Measurements from ENCODE around the gene CAPN15. TPM values are rescaled to one million over a fixed set of nuclear protein-coding genes. Genes with fewer than 3 reads are reported as not detected.

CAPN15 gene
- total RNA-seq, 4 donors from 2014 or later = 21.8 to 42.7 (median 29.2) TPM

GRCh38 chr16:566475-567372 is 39.2 kb downstream of the CAPN15 start, which contains the start of gene NHLRC4:
Gene NHLRC4, plus strand, starts transcription at chr16:567005. Its CDS starts 1,043 bp downstream, at chr16:568048.
- WGBS, 2 donors (ENCODE audit: low coverage in 1 of 2) = 30 to 40% methylated on average over 2 to 6 of the region's 26 CpGs
- peak within 1 kb of the TSS in 1 of 2 donors; percentile 41 for H3K4me3 ChIP-seq
- H3K4me1 ChIP-seq = peaks cover 0 to 64% (median 38%) of the 10 kb centered on the region in 3 donors

GRCh38 chr16:567373-568256 is 40.1 kb downstream of the CAPN15 start:
- Histone ChIP-seq H3K9me3 (no peaks in the 10 kb centered on the region), H3K27me3 (peaks cover 27% of the 10 kb centered on the region), H3K4me3 (peak overlapping the region in 1 of 2 donors; percentile 41), H3K36me3 (peaks cover 0 to 10% of the 10 kb centered on the region in 2 donors), H3K27ac (peak overlapping the region in 3 of 4 donors; percentile 43 to 88 (median 51)), H3K4me1 (peaks cover 0 to 64% (median 38%) of the 10 kb centered on the region in 3 donors)
- ATAC-seq = no peak
- WGBS, 2 donors (ENCODE audit: low coverage in 1 of 2) = no CpG with 5 or more reads among the region's 35 CpGs
- TF ChIP-seq EP300 (IDR thresholded peaks at IDR 0.05) (no peak), POLR2A (IDR thresholded peaks at IDR 0.05) (no peak), CTCF (IDR thresholded peaks at IDR 0.05) (no peak), POLR2AphosphoS5 (IDR thresholded peaks at IDR 0.05) (no peak)

More at GRCh38 chr16:566475-567372, 39.2 kb downstream of the CAPN15 start, which contains the start of gene NHLRC4:
- ATAC-seq = peak; percentile 50
- no peaks in the 10 kb centered on the region for H3K9me3 ChIP-seq
- H3K36me3 ChIP-seq = peaks cover 0 to under 1% of the 10 kb centered on the region in 2 donors
- H3K27me3 ChIP-seq = peaks cover 32% of the 10 kb centered on the region
- TF ChIP-seq POLR2A (IDR thresholded peaks at IDR 0.05) = no peak
- no peak for TF ChIP-seq EP300 (IDR thresholded peaks at IDR 0.05)
- no peak for TF ChIP-seq CTCF (IDR thresholded peaks at IDR 0.05)
- H3K27ac ChIP-seq = peak within 1 kb of the TSS in 3 of 4 donors; percentile 43 to 74 (median 51)

- Histone ChIP-seq H3K27me3 (peaks cover 17% of the 10 kb centered on the region), H3K27ac (peak overlapping the region in 3 of 4 donors; percentile 78 to 88 (median 80)), H3K9me3 (no peaks in the 10 kb centered on the region), H3K36me3 (peaks cover 0 to 17% of the 10 kb centered on the region in 2 donors), H3K4me3 (peak overlapping the region in 1 of 2 donors; percentile 97), H3K4me1 (peaks cover 0 to 64% (median 38%) of the 10 kb centered on the region in 3 donors)
- TF ChIP-seq POLR2AphosphoS5 (IDR thresholded peaks at IDR 0.05) (no peak), EP300 (IDR thresholded peaks at IDR 0.05) (no peak), CTCF (IDR thresholded peaks at IDR 0.05) (no peak), POLR2A (IDR thresholded peaks at IDR 0.05) (no peak)
- WGBS, 2 donors (ENCODE audit: low coverage in 1 of 2) = no CpG with 5 or more reads among the region's 11 CpGs
- no peak for ATAC-seq
Measured at GRCh38 chr16:568401-569258, 41.1 kb downstream of the CAPN15 start.

Data from gastroesophageal sphincter (tissue), 4 donors.